HCT116 (cell line): ENCODE results near the gene SCFD2.

Experiments
- EGR1 ChIP-seq: IDR thresholded peaks from 2 replicates; pipeline ENCODE4 v1.6.1; 2012; ENCODE audit warnings: low read depth
- EZH2 ChIP-seq: fragments of 200-600 bp; sonication (generic); IDR thresholded peaks from 2 replicates; pipeline ENCODE4 v1.6.1; 2017; ENCODE audit warnings: antibody characterized with exemption, mixed run types
- POLR2AphosphoS5 ChIP-seq: IDR thresholded peaks from 2 replicates; pipeline ENCODE4 v1.6.1; 2011; ENCODE audit warnings: mild to moderate bottlenecking, low read depth, low read length, moderate library complexity
- RAD21 ChIP-seq: IDR thresholded peaks from 2 replicates; pipeline ENCODE4 v1.6.1; 2012; ENCODE audit warnings: low read depth, mild to moderate bottlenecking
- ZNF274 ChIP-seq: fragments of 200-500 bp; sonication (Bioruptor generic); IDR thresholded peaks from 2 replicates; pipeline ENCODE4 v1.6.1; 2014; ENCODE audit warnings: mild to moderate bottlenecking, low read depth, low read length, inconsistent platforms
- TF ChIP-seq, protein P1 (sequence below), 3 experiments: fragments of 200-600 bp in 1 of 3; sonication (generic) in 1 of 3; IDR thresholded peaks in 2 of 3; conservative IDR thresholded peaks in 1 of 3; 2 replicates each; pipeline ENCODE4 v1.5.1; 2012 to 2017; ENCODE audit warnings: low read depth in 2 of 3, low read length in 2 of 3, antibody characterized with exemption in 1 of 3, borderline replicate concordance in 1 of 3, control low read depth in 1 of 3, mild to moderate bottlenecking in 1 of 3, mixed read lengths in 1 of 3, mixed run types in 1 of 3, moderate library complexity in 1 of 3; ENCODE audit not compliant: insufficient read depth in 1 of 3

- TF ChIP-seq POLR2AphosphoS5 (no peak), ZNF274 (no peak), RAD21 (no peak), EZH2 (no peak), EGR1 (no peak)
- TF ChIP-seq, protein P1, sequence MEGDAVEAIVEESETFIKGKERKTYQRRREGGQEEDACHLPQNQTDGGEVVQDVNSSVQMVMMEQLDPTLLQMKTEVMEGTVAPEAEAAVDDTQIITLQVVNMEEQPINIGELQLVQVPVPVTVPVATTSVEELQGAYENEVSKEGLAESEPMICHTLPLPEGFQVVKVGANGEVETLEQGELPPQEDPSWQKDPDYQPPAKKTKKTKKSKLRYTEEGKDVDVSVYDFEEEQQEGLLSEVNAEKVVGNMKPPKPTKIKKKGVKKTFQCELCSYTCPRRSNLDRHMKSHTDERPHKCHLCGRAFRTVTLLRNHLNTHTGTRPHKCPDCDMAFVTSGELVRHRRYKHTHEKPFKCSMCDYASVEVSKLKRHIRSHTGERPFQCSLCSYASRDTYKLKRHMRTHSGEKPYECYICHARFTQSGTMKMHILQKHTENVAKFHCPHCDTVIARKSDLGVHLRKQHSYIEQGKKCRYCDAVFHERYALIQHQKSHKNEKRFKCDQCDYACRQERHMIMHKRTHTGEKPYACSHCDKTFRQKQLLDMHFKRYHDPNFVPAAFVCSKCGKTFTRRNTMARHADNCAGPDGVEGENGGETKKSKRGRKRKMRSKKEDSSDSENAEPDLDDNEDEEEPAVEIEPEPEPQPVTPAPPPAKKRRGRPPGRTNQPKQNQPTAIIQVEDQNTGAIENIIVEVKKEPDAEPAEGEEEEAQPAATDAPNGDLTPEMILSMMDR (IDR thresholded peaks at IDR 0.05 in 2 of 3, conservative IDR thresholded peaks at IDR 0.05 in 1 of 3; ENCODE audit: borderline replicate concordance in 1 of 3, insufficient read depth in 1 of 3, low read depth in 2 of 3, low read length in 2 of 3) = no peak
Measured at GRCh38 chr4:52844596-52844995, 521.3 kb downstream of the SCFD2 start.
